HG02759 (cell line): ENCODE results near the gene ELMO1.

Experiments used
- ATAC-seq: cut with Tn5 transposase; IDR thresholded peaks from one replicate; pipeline ENCODE4 v1.9.1; 2021; ENCODE audit warnings: mild to moderate bottlenecking, moderate library complexity; ENCODE audit not compliant: unreplicated experiment

Gene ELMO1

DNA sequence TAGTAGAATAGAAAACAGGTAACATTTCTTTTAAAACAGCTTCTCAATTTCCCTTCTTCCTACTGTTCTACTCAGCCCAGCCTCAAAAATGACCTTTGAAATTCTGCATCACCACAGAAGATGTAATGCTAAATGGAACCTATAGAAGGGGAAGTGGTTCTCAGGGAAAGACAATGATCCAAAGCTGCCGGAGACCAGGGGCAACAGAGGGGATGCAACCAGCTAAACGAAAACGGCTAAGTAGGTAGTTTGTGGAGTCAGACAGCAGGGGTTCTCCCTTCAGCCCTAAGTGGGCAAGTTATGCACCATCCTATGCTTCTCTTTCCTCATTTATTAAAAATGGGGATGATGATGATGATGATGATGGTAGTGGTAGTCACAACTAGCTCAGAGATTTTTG, 214.3 kb downstream of the ELMO1 start:
- ATAC-seq = no peak

DNA sequence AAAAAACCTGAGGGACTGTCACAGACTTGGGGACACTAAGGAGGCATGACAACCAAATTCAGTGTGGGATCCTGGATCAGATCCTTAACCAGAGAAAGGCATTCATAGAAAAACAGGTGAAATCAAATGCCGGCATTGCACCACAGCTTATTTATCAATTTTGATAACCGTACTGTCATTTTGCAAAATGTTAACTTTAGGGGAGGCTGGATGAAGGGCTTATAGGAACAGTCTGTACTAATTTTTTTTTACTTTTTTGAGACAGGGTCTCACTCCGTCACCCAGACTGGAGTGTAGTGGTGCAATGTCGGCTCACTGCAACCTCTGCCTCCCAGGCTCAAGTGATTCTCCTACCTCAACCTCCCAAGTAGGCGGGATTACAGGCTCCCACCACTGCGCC, 217.1 kb downstream of the ELMO1 start:
- ATAC-seq = no peak

DNA sequence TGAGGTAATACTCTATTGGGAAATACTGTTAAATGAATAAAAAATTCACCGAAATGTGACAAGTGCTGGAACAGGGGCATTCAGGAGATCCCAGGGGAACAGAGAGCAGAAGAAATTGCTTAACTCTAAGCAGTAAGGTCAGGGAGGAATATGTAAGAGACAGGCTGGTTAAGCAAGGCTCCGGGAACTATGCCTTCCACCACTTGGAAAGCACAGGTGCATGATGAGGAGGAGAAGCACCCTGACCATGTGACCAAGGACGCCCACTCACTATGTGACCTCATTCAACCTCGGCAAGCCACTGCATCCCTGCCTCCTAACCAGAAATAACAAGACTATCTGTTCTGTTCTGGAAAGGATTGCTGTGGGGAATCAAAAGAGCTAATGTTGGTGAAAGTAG, 218.4 kb downstream of the ELMO1 start:
- no peak for ATAC-seq

GRCh38 chr7:37229381-37229780, 219.3 kb downstream of the ELMO1 start:
- no peak for ATAC-seq

GRCh38 chr7:37225285-37225969, 223.2 kb downstream of the ELMO1 start:
- no peak for ATAC-seq

GRCh38 chr7:37224746-37225145, 223.9 kb downstream of the ELMO1 start:
- ATAC-seq = no peak

GRCh38 chr7:37220664-37221063, 228.0 kb downstream of the ELMO1 start:
- no peak for ATAC-seq

DNA sequence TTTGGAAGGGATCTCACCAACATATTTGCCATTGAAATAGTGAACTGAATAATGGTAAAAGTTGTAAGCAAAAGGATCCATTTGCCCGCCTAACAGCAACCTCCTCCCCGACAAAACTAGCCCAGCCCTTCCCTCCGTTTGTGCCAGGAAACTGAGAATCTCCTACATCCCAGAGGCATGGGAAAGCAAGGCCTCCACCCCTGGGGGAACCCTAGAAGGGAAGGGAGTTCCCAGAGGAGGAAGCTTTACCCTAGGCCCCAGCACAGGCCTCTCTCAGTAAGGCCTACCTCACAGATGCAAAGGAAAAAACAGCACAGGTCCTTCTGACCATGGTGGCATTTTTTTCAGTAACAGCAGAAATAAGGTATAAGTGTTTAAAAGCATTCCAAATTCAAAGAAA, 229.7 kb downstream of the ELMO1 start:
- ATAC-seq = no peak

DNA sequence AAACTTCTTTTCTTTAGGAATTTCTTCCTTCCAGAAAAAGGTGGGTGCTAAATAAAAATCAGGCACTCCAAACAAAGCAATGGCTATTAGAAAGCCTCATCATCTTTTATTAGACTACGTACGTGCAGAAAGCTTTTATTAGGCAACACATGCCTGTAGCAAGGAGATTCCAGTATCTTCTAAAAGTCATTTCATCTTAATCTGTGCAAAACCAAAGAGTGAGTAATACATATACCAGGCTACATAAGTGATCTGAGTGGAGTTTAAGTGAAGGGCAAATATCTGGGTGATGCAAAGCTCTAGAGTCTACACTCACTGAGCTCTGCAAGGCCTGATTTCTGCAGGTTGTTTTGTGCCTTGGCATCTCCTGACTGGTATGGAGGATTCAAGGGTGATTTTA, 231.7 kb downstream of the ELMO1 start:
- ATAC-seq = no peak

GRCh38 chr7:37216156-37216852, 232.4 kb downstream of the ELMO1 start:
- ATAC-seq = no peak

GRCh38 chr7:37215290-37215923, 233.3 kb downstream of the ELMO1 start:
- ATAC-seq = no peak

DNA sequence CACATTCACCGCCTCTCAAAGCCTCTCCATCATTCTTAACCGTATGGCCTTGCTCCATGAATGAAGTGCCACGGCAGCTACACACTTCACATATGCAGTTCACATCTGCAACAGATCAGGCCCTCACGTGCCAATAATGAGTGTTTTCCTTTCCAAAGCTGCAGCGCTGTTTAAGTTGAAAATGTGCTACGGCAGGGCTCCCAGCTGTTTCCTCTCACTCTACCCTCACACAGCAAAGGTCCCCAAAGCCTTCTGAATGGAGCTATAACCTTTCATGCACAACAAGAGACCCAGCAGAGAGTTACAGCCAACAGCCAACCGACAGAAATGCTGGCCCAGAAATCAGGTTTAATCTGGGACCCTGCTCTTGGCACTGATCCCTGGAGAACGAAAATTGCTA, 236.1 kb downstream of the ELMO1 start:
- no peak for ATAC-seq

GRCh38 chr7:37212051-37212450, 236.6 kb downstream of the ELMO1 start:
- peak; percentile 55 for ATAC-seq

DNA sequence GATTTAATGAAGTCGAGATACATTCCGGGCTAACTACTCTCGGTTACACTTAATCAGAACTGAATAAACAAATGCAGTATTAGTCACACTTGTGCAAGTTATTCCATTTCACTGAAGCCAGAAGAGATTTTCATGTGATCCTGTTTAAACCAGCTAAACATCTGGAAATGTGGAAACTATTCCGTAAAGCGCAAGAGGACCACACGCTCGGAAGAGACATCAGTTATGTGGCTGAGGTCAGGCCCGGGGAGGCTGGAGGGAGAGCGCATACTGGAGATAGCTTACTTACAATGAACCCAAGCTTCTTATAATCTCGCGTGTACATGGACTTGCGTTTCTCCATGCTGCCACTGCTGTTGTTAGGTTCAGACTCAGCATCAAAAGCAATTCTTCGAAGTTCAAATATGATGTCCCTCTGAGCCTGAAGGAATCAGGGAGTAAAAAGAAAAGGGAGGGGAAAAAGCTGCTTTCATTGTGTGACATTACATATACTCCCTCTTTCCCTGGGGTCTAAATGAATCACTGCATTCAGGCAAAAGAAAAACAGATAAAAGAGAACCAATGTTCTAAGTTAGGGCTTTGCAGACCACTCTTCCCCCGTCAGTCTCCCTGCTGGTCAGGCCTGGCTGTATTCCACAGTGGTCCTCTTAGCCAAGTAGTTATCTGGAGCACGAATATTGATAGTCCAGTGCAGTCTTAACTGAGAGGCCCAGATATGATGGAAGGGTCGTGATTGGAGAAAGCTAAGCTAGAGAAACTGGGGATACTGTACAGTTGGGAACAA, 237.4 kb downstream of the ELMO1 start:
- no peak for ATAC-seq

GRCh38 chr7:37209195-37209594, 239.5 kb downstream of the ELMO1 start:
- no peak for ATAC-seq

GRCh38 chr7:37208528-37208927, 240.1 kb downstream of the ELMO1 start:
- ATAC-seq = peak; percentile 80

- ATAC-seq = no peak
Observed at GRCh38 chr7:37206192-37206591, 242.5 kb downstream of the ELMO1 start.

DNA sequence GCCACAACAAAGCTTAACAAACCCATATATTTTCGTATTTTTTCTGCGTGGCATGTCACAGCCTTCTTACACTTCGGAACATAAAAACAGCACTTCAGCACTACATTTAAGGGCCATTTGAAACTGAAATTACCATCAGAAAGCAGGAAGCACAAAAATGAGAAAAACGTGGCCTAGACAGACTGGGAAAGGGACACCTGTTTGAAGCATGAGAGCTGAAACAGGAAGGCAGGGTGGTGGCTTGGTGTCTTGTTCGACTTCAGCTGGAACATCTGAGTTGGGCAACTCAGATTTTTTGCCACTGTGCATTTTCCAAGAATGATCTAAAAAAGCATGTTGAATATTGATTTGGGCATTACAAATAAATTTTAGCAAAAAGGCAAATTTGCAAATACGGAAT, 243.2 kb downstream of the ELMO1 start:
- ATAC-seq = no peak

DNA sequence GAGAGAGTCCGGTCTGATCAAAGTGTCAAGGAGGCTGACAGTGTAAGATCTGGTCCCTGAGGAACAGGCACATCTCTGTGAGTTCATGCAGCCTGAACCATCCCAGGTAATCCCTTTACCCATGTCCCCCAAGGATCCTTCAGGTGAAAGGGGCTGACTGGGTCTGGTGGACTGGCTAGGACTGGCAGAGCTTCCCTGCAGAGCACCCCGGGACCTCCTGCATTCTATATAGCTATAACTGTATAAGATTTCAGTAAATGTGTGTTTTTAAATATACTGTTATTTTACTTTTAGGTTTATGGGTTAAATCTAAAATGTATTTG, 246.8 kb downstream of the ELMO1 start:
- no peak for ATAC-seq

GRCh38 chr7:37201003-37201875, 247.4 kb downstream of the ELMO1 start:
- ATAC-seq = peak; percentile 72
